ENCODE data around the gene POLDIP3.

GRCh38 chr22:42596336-42596735 lies 18.3 kb downstream of the POLDIP3 start:
- TF ChIP-seq POLR2A (IDR thresholded peaks at IDR 0.05), result no peak
- TF ChIP-seq CTCF (IDR thresholded peaks at IDR 0.05), result no peak
